GM19395 (cell line): Measurements from ENCODE around the gene FIGNL2.

ENCODE experiments used
- ATAC-seq: cut with Tn5 transposase; IDR thresholded peaks from one replicate; pipeline ENCODE4 v1.9.1; 2021; ENCODE audit warnings: mild to moderate bottlenecking, moderate library complexity; ENCODE audit not compliant: unreplicated experiment

Gene FIGNL2

DNA sequence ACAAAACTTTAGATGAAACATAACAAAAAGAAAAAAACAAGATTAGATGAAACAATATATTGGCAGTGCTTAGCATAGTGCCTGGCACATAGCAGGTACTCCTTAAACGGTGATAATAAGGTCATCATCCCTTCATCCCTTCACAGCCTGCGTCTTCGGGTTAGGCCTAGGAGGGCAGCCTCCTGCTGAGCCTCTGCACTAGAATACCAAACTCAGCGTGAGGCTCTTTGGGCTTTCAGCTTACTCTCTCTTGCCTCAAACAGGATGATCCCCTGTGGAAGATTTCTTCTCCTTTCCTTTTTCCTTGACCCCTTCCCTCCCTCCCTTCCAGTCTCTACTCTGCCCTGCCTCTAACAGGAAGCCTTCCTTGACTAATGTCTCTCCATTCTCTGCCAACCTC lies 14.4 kb upstream of the FIGNL2 start:
- no peak for ATAC-seq

DNA sequence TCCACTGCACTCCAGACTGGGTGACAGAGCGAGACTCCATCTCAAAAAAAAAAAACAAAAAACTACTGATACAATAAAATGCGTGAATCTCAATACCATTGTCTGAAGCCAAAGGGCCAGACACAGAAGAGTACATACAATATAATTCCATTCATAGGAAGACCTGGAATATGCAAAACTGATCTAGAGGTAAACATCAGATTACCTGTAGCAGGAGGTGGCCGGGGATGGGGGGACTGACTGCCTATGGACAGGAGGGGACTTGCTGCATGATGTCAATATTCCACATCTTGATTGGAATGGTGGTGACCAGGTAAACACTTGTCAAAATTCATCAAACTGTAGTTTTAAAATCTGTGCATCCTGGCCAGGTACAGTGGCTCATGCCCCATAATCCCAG lies 12.5 kb upstream of the FIGNL2 start:
- ATAC-seq, result no peak

DNA sequence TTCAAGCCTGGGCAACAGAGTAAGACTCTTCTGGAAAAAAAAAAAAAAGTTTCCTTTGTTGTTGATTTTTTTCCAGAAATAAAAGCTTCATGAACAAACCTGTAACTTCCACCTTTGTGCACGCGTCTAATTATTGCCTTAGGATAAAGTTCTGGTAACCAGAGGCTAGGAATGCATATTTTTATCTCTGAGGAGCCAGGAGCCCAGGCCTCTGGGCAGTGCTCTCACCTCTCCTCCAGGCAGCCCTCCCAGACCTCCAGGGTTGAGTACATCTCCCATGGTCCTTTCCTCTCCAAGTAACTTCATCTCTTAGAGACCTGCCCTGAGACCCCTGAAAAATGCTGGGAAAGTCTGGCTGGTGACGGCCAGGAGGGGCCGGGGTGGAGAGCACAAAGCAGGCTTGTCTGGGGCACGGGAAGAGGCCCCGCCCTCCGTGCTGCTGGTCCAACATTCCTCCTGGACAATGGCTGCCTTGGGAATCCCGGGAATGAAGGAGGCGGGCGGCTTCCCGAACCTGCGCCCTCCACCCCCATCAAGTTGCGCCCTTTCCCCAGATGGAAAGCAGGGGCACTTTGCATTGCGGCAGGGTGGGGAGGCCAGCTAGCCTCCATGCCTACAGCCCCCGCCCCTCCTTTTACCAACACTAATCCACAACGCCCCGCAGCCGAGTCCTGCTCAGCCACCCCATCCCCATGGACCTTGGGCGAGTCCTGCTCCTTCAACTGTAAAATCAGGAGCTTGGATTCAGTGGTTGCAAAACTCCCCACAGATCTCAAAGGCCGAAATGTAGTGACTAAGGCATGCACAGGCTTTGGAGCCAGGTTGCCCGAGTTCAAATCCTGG lies 7.3 kb upstream of the FIGNL2 start:
- no peak for ATAC-seq

DNA sequence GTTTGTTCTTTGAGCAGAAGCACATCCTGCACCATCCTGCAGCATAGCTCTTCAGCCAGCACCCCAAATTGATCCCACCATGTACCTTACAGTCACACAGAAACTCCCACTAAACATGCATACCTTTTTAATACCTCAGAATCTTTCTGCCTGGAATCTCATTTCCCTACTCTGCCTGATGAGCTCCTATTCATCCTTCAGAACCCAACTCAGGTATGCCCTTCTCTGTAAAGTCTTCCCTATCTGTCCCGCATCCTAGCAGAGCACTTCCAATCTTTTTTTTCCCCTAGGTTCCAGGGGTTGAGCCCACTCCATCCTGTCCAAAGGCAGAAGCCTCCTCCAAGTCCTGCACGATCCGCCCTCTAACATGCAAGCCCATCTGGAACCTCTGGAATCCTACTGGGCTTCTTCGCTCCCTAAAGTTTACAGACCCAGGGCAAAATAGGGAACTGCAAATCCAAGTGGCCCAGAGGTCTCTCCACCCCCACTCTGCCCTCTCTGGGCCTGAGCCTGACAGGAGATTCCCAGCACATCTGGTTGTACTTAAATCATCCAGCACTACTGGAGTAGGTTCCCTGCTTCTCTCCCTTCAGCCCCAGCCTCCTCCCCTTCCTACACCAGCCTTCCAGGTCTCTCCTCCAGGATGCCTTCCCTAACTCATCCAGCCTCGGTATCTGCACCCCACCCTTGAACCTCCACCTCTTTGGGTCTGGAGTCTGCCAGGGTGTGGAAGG lies 4.1 kb upstream of the FIGNL2 start:
- no peak for ATAC-seq

DNA sequence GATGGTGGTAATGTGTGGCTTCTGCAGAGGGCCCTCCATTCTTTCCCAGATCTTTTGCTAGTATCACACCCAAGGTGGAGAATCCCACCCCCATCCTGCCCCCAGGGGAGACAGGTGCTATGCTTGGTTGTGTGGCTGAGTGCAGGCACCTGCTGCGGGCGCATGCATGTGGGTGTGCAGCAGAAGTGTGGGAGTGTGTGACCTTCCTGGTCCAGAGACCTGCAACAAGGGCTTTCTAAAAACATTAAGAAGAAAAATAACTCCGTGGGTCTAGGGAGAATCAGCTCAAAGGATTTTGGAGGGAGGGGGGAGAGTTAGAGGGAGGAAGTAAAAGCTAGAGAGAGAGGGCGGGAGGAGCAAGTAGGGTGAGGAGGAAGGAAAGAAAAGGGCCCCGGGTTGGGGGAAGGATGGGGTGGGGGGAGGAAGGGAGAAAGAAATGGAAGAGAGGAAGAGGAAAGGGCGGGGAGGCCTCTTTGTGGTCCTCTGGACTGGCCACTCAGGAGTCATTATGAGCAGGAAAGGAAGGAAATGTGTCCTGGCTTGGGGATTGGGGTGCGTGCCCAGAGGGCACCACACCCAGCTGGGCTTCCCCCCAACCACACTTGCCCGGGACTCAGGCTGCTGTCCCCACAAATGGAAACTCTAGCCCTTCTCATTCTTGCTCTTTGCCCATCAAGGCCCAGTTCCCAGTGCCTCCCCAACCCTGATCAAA lies 3.1 kb upstream of the FIGNL2 start:
- no peak for ATAC-seq

DNA sequence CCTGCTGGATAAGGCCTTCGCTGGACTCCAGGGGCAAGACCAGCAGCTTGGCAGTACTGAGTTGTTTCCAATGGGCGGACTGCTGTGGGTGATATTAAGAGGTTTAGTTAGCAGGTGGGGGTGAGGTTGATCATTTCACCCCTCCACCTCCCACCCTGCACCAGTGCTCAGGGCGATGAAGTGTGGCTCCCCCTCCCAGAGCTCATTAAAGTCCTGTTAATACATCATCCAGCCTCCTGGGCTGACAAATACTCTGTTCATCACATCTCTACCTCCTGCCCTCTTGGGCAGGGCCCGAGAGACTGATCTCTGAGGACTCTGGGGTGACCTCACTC lies 2.4 kb upstream of the FIGNL2 start:
- ATAC-seq, result no peak

DNA sequence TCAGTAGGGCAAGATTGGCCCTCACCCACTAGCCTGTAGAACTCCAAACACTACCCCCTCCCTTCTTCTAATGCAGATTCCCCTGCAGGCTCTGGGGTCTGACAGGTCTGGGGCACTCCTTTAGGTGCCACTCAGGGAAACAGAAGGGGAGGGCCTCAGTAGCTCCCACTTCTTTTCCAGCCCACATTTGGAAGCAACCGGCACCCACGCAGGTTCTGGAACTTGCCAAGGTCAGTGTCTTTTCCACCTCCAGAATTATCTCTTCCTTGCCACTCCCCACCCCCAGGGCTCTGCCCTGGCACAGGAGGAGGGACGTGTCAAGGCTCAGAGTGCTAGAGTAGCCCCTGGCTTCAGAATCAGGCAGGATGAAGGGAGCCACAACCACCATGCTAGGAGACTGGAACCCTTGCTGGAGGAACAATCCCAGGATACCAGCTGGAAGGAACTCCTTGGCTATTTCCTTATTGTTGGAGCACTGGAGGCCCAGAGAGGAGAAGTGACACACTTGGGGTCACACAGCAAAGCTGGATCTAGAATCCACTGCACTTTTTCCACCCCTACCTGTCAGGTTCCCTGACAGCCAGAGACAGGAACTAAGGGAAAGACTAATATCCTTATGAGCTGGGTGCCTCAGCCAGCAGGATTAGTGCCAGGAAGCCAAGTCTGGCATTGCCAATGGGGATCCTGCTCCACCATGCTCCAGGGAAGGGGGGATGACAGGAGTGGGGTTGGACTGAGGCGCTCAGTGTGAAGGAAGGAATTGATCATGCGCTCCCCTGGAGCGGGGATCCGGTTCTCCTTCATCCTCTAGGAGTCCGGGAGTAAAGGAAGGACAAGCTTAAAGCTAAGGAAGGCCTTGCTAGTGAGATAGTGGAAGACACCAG lies 1.8 kb upstream of the FIGNL2 start:
- no peak for ATAC-seq

DNA sequence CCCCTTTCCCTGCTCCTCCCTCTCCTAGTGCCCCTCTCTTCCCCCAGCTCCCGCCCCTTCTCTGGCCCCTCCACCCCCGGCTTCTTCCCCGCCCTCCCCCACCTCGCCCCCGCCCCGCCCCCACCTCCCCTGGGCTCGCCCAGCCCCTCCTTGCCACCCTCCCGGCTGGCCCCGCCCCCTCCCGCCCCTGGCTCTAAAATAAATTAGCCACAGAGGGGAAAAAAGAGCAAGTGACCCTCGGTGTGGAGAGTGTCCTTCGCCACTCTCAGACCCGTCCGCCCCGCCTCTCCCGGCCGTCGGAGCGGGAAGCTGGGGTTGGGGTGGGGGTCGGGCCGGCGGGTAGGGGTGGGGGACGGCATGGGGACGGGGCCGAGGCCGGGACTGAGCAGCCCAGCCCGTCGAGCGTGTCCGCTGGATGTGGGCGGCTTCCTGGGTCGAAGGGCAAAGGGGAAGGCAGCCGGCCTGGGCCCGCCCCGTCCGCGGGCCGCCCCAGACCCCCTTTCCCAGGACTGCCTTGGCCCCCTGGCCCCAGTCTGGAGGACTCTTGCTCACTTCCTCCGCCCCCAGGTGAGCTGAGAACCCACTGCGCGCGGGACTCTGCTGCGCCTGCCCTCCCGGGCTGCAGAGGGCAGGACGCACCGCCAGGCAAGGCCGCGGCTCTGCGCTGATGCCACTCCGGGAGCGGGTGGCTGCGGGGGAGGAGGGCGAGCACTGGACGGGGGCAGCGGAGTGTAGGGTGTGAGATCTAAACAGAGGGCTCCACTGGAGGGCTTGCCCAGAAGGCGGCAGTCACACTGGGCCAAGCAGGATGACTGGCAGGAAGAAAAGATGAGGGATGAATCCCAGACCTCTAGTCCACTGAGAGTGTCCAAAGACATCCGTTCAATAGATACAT lies 570 bp upstream of the FIGNL2 start:
- ATAC-seq, result no peak

DNA sequence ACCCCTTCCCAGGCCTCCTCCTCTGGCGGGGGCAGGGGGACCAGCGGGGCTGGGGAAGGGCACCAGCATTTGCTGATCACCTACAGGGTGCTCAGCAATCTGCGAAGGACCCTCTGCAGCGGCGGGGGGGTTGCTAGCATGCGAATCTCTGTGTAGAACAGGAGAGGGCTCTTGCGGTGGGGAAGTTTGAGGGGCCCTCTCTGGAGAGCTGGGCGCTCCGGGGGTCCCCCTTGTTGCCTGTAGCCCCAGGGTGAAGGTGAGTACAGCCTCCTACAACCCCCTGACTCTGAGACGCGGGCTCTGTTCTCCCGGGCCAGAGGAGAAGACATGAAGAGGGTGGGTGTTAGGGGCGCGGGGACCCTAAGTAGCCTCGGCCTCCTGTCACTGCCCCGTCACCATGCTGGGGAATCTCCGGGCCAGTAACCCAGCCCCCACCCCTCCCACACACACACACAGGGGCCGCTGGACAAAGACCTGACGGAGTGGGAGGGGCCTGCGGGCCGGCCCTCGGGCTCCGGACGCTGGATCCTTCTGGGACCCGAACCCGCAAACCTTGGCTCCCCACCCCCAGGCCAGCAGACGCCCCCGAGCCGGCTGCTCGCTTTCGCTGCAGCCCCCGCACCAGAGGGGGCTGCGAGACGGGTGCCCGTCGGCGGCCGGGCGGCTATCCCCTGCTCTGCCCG lies 734 bp downstream of the FIGNL2 start:
- ATAC-seq, result no peak

DNA sequence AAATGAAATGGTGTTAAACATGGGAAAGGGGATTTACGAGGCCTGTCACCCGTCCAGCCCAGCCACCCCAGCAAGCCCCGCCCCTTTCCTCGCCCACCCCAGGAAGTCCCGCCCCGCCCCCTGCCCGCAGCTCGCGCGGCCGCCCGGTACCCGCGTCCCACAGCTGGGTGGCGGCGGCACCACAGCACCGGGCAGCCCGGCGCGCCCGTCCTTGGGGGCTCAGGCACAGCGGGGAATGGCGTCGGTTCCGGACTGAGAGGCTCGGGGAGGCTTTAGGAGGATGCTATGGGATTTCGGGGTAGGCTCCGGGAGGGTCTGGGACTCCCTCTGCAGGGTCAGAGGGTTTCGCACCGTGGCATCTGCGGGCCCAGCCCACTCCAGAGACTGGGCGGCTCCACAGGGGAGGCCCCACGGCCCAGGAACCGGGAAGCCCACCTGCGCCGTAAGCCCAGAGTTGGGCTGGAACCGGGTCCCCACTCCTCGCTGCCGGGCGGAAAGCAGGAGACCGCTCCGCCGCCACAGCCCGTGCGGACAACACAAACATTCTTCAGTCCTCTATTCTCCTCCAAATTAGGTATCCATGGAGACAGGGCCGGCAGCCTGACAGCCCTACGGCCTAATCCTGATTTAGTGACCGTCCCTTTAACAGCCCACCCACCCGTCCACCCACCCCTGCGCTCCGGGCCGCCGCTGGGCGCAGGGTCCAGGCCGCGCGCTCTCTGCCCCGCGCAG lies 1.4 kb downstream of the FIGNL2 start:
- ATAC-seq, result no peak

DNA sequence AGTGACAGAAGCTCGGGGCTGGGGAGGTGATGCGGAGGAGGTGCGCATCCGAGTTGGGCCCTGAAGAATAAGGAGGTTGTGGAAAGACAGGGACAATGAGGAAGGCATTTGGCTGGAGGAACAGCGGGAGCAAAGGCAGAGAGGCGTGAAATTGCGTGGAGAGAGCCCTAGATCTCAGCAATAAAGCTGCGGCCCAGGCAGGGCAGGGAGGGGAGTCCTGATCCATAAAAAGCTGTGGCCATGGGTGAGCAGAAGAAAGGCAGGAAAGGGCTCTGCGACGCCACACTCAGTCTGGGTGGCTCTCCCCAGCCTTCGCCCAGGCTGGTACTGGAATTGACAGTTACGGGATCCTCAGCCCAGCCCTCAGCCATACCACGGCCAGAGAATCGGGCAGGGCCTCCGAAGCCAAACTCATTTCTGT lies 2.2 kb downstream of the FIGNL2 start:
- ATAC-seq, result no peak

DNA sequence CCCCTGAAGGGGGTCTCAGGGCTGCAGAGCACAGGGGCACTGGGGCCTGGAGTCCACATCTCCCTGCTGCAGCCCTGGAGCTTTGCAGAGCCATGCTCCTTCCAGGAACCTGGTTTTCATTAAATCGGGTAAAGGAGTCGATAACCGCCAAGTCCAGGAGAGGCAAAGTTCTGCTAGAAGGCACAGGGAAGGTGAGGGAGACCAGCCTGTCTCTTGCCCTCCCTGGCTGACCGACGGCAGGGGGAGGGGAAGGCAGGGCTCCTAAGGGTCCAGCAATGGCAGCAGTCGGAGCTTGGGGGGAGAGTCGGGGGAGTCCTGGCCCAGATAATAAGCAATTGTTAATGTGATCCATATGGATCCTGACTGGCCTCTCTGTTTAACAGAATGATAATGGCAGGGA lies 3.0 kb downstream of the FIGNL2 start:
- no peak for ATAC-seq

DNA sequence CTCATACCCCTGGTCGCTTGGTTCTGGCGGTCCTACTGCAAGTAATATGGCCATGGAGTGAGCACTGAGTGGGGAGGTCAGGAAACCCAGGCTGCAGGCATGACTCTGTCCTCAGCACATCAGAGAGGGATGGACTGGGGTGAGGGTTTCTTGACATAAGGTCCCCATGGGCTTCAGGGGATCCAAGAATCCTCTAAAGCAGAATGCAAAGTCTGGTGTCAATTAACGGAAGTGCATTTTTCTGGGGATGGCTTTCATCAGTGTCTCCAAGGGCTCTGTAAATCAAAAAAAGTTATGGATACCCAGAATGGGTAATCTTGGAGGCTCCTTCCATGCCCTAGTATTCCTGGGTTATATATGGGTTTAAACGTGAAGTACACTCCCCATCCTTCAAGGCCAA lies 3.7 kb downstream of the FIGNL2 start:
- ATAC-seq, result no peak

DNA sequence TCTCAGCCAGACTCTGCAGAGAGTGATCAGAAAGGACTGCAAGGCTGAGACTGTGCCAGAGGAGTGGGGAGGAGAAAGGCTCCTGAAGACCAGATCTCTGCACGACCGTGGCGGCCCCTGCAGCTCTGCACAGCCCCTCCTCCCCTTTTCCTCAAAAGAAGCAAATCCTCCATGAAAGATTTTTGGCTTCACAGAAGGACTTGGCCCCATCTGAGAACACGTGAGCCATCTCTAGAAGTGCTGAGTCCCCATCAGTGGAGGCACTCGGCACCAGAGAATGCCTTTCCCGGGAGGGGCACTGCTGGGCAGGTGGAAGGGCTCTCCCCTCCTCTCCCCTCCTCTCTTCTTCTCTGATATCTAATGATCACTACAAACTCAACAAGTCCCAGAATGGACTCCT lies 6.8 kb downstream of the FIGNL2 start:
- ATAC-seq, result no peak

DNA sequence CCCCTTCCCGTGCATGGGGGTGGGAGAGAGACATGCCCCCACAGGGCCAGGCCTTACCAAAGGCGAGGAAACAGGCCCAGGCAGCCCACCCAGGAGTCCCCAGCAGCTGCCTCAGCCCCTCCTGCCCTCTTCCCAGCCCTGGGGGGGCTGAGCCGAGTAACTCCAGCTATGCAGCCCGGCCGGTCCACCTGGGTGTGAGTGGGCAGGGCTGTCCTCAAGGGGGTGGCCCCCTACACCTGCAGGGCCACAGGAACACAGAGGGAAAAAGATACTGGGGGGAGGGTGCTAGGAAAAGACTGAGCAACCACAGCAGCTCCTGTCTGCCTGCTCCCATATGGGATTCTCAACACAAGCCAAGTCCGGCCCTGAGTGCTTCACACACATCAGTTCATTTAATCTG lies 7.6 kb downstream of the FIGNL2 start:
- ATAC-seq, result no peak

DNA sequence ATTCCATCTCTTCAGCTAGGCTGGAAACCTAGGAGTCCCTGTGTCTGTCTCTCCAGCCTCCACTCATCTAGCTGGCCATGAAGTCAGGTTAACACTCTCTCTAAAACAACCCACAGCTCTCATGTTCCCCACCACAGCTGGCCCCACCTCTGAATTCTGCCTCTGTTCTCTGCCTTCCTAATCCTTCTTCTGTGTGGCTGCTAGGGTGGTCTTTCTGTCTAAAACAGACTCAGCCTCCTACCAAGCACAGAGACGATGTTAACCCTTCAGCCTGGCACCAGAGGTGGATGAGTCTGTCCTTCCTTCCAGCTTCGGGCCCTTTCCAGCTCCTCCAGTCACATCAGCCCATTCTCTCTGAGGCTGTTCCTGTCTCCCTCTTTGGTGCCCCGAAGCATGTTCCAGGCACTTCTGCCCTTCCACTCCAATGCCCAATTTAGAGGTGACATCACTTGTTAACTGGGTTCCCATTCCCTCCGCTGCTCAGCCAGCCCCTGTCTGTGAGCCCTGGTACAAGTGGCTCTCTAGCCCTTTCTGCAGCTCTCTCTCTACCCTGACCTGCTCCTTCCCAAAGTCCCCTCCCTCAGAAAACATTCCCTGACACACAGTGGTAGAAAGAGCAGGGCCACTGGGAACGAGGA lies 9.1 kb downstream of the FIGNL2 start:
- ATAC-seq, result no peak

DNA sequence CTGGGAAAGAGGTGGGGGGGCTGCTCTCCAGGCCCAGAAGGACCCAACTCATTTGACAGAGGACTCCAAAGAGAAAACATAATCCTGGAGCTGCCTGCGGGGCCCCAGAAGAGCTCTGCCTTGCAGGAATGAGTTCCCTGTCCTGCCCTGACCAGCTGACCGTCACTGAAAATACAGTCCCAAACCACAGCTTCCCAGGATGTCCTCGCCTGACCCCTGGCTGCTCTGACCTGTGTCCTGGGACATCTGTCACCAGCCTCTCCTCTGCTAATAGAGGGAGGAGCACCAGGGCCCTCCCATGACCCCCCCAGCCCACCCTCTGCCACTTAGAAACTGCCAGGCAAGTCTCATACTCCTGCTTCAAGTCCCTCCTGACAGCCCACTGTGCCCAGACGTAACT lies 9.8 kb downstream of the FIGNL2 start:
- no peak for ATAC-seq

DNA sequence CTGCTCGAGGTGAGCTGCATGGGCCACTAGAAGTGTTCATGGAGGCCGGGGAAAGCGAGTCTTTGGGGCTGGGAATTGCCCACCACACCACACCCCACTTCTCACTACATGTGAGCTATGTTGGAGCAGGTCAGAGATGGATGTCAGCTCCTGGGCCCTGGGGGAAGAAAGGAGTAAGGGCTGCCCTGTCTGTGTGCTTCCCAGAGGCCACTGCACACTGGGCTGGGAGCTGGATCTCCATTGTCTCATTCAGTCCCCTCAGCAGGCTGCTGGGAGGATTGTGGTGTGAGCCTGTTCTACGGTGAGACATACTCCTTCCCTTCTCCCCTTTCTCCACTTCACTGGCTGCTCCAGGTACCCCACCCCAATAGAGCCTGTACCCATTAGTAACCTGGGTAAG lies 10.5 kb downstream of the FIGNL2 start:
- no peak for ATAC-seq
